GM19023 (cell line): ENCODE measurements around the gene KSR1.
"Not testable (repeated sequence)": the region's sequence is repeated elsewhere in the genome, so short reads cannot be mapped to it uniquely, and the experiment has no call there.

Experiments used
- ATAC-seq: cut with Tn5 transposase; IDR thresholded peaks from one replicate; pipeline ENCODE4 v1.9.1; 2021; ENCODE audit warnings: mild to moderate bottlenecking, moderate library complexity; ENCODE audit not compliant: unreplicated experiment

Gene KSR1

GRCh38 chr17:27670791-27671590, 214.7 kb downstream of the KSR1 start:
- no peak for ATAC-seq

GRCh38 chr17:27671591-27671910, 215.3 kb downstream of the KSR1 start:
- ATAC-seq, result no peak

- not testable (repeated sequence) for ATAC-seq
These were observed 215.8 kb downstream of the KSR1 start for GRCh38 chr17:27671977-27672480.

- ATAC-seq, result no peak
These were observed 218.1 kb downstream of the KSR1 start for GRCh38 chr17:27674335-27674734.
